Right kidney (tissue), 1 donor: ENCODE data around the gene PTBP1.
"Not testable (repeated sequence)": the region's sequence is repeated elsewhere in the genome, so short reads cannot be mapped to it uniquely, and the experiment has no call there.

ENCODE experiments used
- DNase-seq: peaks from one replicate; pipeline ENCODE4 v3.0.0-alpha.2; 2016

PTBP1 gene

GRCh38 chr19:827710-828321 is 30.6 kb downstream of the PTBP1 start, which contains the start of gene AZU1:
Gene AZU1 (plus strand): TSS chr19:827837. CDS start chr19:827847, 10 bp downstream.
- no peak for DNase-seq

- no peak for DNase-seq
Measured at GRCh38 chr19:829129-829758, 32.0 kb downstream of the PTBP1 start.

GRCh38 chr19:831407-832369 is 34.4 kb downstream of the PTBP1 start:
- no peak for DNase-seq

- DNase-seq, result no peak
Measured at GRCh38 chr19:834216-834615, 37.0 kb downstream of the PTBP1 start.

- no peak for DNase-seq
Measured at GRCh38 chr19:835210-835810, 38.1 kb downstream of the PTBP1 start.

GRCh38 chr19:840519-841206 is 43.4 kb downstream of the PTBP1 start, which contains the start of gene PRTN3:
Gene PRTN3 (plus strand): TSS chr19:840999. CDS start chr19:841009, 10 bp downstream.
- no peak for DNase-seq

GRCh38 chr19:842802-843179 is 45.5 kb downstream of the PTBP1 start:
- DNase-seq, result not testable (repeated sequence)

GRCh38 chr19:843180-843835 is 46.1 kb downstream of the PTBP1 start:
- peak; percentile 58 for DNase-seq

- no peak for DNase-seq
Measured at GRCh38 chr19:843836-844545, 46.7 kb downstream of the PTBP1 start.

- DNase-seq, result no peak
Measured at GRCh38 chr19:844546-844971, 47.3 kb downstream of the PTBP1 start.

GRCh38 chr19:845707-846521 is 48.7 kb downstream of the PTBP1 start:
- DNase-seq, result no peak

GRCh38 chr19:848386-848921 is 51.2 kb downstream of the PTBP1 start:
- no peak for DNase-seq

- not testable (repeated sequence) for DNase-seq
Measured at GRCh38 chr19:849195-849594, 51.9 kb downstream of the PTBP1 start.

- peak; percentile 59 for DNase-seq
Measured at GRCh38 chr19:850221-850978, 53.1 kb downstream of the PTBP1 start.

- DNase-seq, result no peak
Measured at GRCh38 chr19:850979-851335, 53.7 kb downstream of the PTBP1 start.

GRCh38 chr19:852136-853013 is 55.1 kb downstream of the PTBP1 start, which contains the start of gene ELANE:
Gene ELANE (plus strand): TSS chr19:852303. CDS start chr19:852329, 26 bp downstream.
- DNase-seq, result no peak

GRCh38 chr19:853014-853585 is 55.8 kb downstream of the PTBP1 start:
- DNase-seq, result no peak
